NB4 (cell line): ENCODE measurements around the gene TBCB.

Experiments
- CTCF ChIP-seq: IDR thresholded peaks from one replicate; pipeline ENCODE4 v1.5.1; 2012; ENCODE audit warnings: low read depth, low read length
- POLR2A ChIP-seq: IDR thresholded peaks from 2 replicates; pipeline ENCODE4 v1.6.1; 2011; ENCODE audit warnings: mild to moderate bottlenecking; ENCODE audit not compliant: insufficient read length; ENCODE audit errors: extremely low read depth

GRCh38 chr19:36082916-36083315 lies 32.4 kb upstream of the TBCB start:
- TF ChIP-seq CTCF = no peak
- no peak for TF ChIP-seq POLR2A
